Keratinocyte (primary cell): Measurements from ENCODE around the gene KCNK16. TPM values are rescaled to one million over a fixed set of nuclear protein-coding genes. Genes with fewer than 3 reads are reported as not detected.

Experiments
- DNase-seq: peaks from one replicate; pipeline ENCODE4 v3.0.0-alpha.2; 2011; ENCODE audit warnings: low read depth, missing footprints, low spot score
- FAIRE-seq: peaks from 2 replicates; lab custom pipeline; 2011; peaks lifted over from hg19 to GRCh38; lab: Jason Lieb, UNC
- H2AFZ ChIP-seq: 2 replicates; pipeline ENCODE4 v1.6.0; 2012; ENCODE audit warnings: low read length, control low read depth, inconsistent platforms; ENCODE audit not compliant: control insufficient read depth
- H3K27ac ChIP-seq: 2 replicates; pipeline ENCODE4 v1.5.1; 2011; ENCODE audit warnings: low read length; ENCODE audit not compliant: control insufficient read depth, insufficient read depth
- H3K27me3 ChIP-seq: 3 replicates; pipeline ENCODE4 v1.6.0; 2011; ENCODE audit warnings: low read length; ENCODE audit not compliant: control insufficient read depth, insufficient read depth; ENCODE audit errors: extremely low read depth
- H3K36me3 ChIP-seq, 2 experiments: 2 replicates in 1 of 2; 3 replicates in 1 of 2; pipeline ENCODE4 v1.5.1; 2011; ENCODE audit warnings: low read length in 2 of 2, mild to moderate bottlenecking in 1 of 2; ENCODE audit not compliant: control insufficient read depth in 2 of 2, insufficient read depth in 2 of 2; ENCODE audit errors: extremely low read depth in 1 of 2
- H3K4me1 ChIP-seq: 3 replicates; pipeline ENCODE4 v1.5.1; 2011; ENCODE audit warnings: low read length; ENCODE audit not compliant: control insufficient read depth, insufficient read depth; ENCODE audit errors: extremely low read depth
- H3K4me2 ChIP-seq: 3 replicates; pipeline ENCODE4 v1.6.0; 2011; ENCODE audit warnings: low read depth, low read length; ENCODE audit not compliant: control insufficient read depth, insufficient read depth; ENCODE audit errors: extremely low read depth
- H3K4me3 ChIP-seq, 3 experiments: fragments of 200-600 bp in 1 of 3; sonication (generic) in 1 of 3; 2 replicates in 2 of 3; 3 replicates in 1 of 3; pipeline ENCODE4 v1.5.1; 2011 to 2016; ENCODE audit warnings: low read length in 3 of 3, mild to moderate bottlenecking in 3 of 3, control low read depth in 2 of 3, inconsistent platforms in 1 of 3, low read depth in 1 of 3, mixed read lengths in 1 of 3, mixed run types in 1 of 3, moderate library complexity in 1 of 3; ENCODE audit not compliant: control insufficient read depth in 2 of 3, insufficient read depth in 2 of 3; ENCODE audit errors: extremely low read depth in 1 of 3
- H3K79me2 ChIP-seq: 2 replicates; pipeline ENCODE4 v1.6.0; 2012; ENCODE audit warnings: low read length; ENCODE audit not compliant: control insufficient read depth, insufficient read depth
- H3K9ac ChIP-seq: 3 replicates; pipeline ENCODE4 v1.6.0; 2011; ENCODE audit warnings: low read length; ENCODE audit not compliant: control insufficient read depth, insufficient read depth; ENCODE audit errors: extremely low read depth
- H3K9me1 ChIP-seq: 3 replicates; pipeline ENCODE4 v1.6.0; 2011; ENCODE audit warnings: low read length; ENCODE audit not compliant: control insufficient read depth, insufficient read depth; ENCODE audit errors: extremely low read depth
- H3K9me3 ChIP-seq: 2 replicates; pipeline ENCODE4 v1.5.1; 2012; ENCODE audit warnings: low read depth, low read length; ENCODE audit not compliant: control insufficient read depth
- H4K20me1 ChIP-seq: 3 replicates; pipeline ENCODE4 v1.6.0; 2011; ENCODE audit warnings: low read length; ENCODE audit not compliant: control insufficient read depth, insufficient read depth; ENCODE audit errors: extremely low read depth
- EZH2 ChIP-seq: IDR thresholded peaks from one replicate; pipeline ENCODE4 v1.6.1; 2012; ENCODE audit warnings: inconsistent platforms, mild to moderate bottlenecking, low read length, moderate library complexity
- dilution Hi-C: fragments of 300-500 bp; cut with MboI; formaldehyde crosslinking; loops from one replicate; pipeline ENCODE4 v1.7.0; 2020; ENCODE audit warnings: low sequenced_read_pairs; ENCODE audit not compliant: extremely low pct_ligation_motif_present
- polyA plus RNA-seq, 5 experiments: library from polyadenylated mRNA; depleted of rRNA in 3 of 5; stranded (reverse) in 3 of 5; stranded (forward) in 1 of 5; unstranded in 1 of 5; fragments of >200 nt; gene quantifications; 1 replicate in 1 of 5; 2 replicates in 3 of 5; 3 replicates in 1 of 5; pipeline versions ENCODE4 v1.2.1 to v1.2.3, GENCODE V29; 2011 to 2012; ENCODE audit warnings: missing spikeins in 2 of 5, low read depth in 1 of 5, low replicate concordance in 1 of 5
- TF ChIP-seq, protein P1 (sequence below), 3 experiments: IDR thresholded peaks in 1 of 3; conservative IDR thresholded peaks in 1 of 3; optimal IDR thresholded peaks in 1 of 3; 2 replicates in 2 of 3; 3 replicates in 1 of 3; pipeline versions ENCODE3 to v1.5.1; 2011; ENCODE audit warnings: low read length in 3 of 3, mild to moderate bottlenecking in 3 of 3, moderate library complexity in 2 of 3, control low read depth in 1 of 3, inconsistent platforms in 1 of 3; ENCODE audit not compliant: insufficient read depth in 2 of 3; ENCODE audit errors: extremely low read depth in 1 of 3

The KCNK16 gene
- polyA plus RNA-seq, 1 donor (not counting 4 experiments of a cell fraction or from before 2014, with no cell fraction given), result not detected

DNA sequence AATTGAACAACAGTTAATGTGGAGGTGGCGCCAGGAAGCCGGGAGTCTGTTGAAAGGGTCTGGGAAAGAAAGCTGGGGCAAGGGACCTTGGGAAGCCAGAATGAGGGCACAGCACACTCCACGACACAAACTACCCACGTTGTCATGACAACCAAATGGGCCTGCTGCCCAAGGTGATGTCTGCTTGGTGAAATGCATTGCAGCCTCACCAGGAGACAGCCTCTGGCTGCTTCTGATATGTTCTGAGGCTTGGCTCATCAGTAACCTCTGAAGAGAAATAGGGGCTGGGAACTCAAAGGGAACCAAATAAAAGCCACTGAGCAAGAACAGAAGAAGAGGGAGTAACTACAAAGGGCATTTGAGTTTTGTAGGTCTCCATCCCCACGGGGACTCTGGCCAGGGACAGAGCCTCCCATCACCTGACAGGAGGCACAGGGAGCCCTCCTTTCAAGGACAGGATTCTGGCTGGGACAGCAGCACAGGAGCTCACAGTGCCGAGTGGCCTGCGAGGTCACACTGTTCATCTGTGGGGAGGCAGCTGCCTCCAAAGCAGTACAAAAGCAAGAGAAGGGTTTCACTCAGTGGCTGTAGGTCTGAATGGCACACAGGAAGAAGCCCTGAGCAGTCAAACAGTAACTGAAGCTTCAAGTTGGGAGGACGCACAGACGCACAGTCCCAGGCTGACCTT lies 44.6 kb upstream of the KCNK16 start:
- Histone ChIP-seq H3K27ac (no peak overlapping the region), H3K9me1 (no peaks in the 10 kb centered on the region), H3K27me3 (no peaks in the 10 kb centered on the region), H3K36me3 (no peaks in the 10 kb centered on the region), H3K9me3 (no peaks in the 10 kb centered on the region), H3K4me1 (no peaks in the 10 kb centered on the region), H3K79me2 (no peaks in the 10 kb centered on the region), H2AFZ (no peak overlapping the region), H4K20me1 (no peaks in the 10 kb centered on the region), H3K4me2 (no peak overlapping the region), H3K9ac (no peak overlapping the region), H3K4me3 (no peak overlapping the region)
- TF ChIP-seq, protein P1, sequence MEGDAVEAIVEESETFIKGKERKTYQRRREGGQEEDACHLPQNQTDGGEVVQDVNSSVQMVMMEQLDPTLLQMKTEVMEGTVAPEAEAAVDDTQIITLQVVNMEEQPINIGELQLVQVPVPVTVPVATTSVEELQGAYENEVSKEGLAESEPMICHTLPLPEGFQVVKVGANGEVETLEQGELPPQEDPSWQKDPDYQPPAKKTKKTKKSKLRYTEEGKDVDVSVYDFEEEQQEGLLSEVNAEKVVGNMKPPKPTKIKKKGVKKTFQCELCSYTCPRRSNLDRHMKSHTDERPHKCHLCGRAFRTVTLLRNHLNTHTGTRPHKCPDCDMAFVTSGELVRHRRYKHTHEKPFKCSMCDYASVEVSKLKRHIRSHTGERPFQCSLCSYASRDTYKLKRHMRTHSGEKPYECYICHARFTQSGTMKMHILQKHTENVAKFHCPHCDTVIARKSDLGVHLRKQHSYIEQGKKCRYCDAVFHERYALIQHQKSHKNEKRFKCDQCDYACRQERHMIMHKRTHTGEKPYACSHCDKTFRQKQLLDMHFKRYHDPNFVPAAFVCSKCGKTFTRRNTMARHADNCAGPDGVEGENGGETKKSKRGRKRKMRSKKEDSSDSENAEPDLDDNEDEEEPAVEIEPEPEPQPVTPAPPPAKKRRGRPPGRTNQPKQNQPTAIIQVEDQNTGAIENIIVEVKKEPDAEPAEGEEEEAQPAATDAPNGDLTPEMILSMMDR (optimal IDR thresholded peaks at IDR 0.05 in 1 of 3, IDR thresholded peaks at IDR 0.05 in 1 of 3, conservative IDR thresholded peaks at IDR 0.05 in 1 of 3; ENCODE audit: extremely low read depth in 1 of 3, insufficient read depth in 2 of 3, low read length in 3 of 3), result no peak
- TF ChIP-seq EZH2, result no peak
- dilution Hi-C loops, result no loop called here
- no peak for DNase-seq
- FAIRE-seq, result no peak

DNA sequence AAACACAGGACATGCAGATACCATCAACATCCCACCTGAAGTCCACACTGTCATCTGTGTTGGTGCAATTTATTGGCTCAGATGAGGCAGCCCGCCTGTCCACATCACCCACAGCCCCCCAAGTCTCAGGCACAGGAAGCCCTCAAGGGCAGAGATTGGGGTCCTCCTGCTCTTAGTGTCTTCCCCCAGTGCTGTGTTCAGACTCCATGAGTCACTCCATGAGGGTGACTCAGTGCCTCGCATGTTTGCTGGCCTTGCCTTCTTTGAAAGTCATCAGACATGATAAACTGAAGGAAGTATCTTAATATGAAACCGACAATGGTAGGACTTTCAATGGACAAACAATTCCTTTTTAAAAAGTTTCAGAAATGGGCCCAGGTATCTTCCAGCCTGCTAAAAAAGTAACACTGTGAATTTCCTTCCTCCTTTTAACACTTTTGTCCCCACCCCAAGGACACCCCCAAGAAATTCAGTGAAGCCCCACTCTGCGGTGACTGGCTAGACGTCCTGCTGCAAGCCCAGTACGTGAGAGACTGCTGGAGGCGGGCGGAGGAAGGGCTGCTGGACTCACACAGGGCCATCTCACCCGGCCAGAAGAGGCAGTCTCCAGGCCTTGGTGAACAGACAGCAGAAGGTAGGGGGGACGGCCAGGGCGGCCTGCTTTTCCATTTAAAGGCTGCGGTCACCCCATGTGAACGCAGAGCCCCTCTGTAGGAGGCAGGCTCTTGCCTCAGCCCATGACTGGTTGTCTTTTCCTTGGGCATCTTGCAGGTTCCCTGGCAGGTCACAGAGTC lies 43.0 kb upstream of the KCNK16 start:
- Histone ChIP-seq H3K27ac (no peak overlapping the region), H2AFZ (no peak overlapping the region), H3K4me2 (no peak overlapping the region)

More for the DNA sequence above, 43.0 kb upstream of the KCNK16 start:
- no peaks in the 10 kb centered on the region for H3K9me1 ChIP-seq
- dilution Hi-C loops, result no loop called here
- no peak overlapping the region for H3K9ac ChIP-seq
- H3K79me2 ChIP-seq, result no peaks in the 10 kb centered on the region
- no peaks in the 10 kb centered on the region for H3K36me3 ChIP-seq
- TF ChIP-seq, protein P1 (optimal IDR thresholded peaks at IDR 0.05 in 1 of 3, IDR thresholded peaks at IDR 0.05 in 1 of 3, conservative IDR thresholded peaks at IDR 0.05 in 1 of 3; ENCODE audit: extremely low read depth in 1 of 3, insufficient read depth in 2 of 3, low read length in 3 of 3), result no peak
- no peak for TF ChIP-seq EZH2
- no peaks in the 10 kb centered on the region for H3K27me3 ChIP-seq
- no peaks in the 10 kb centered on the region for H3K9me3 ChIP-seq
- no peak overlapping the region for H3K4me3 ChIP-seq
- no peak for DNase-seq
- H4K20me1 ChIP-seq, result no peaks in the 10 kb centered on the region
- peaks cover 3% of the 10 kb centered on the region for H3K4me1 ChIP-seq
- FAIRE-seq, result no peak
